NCI-H748 (cell line): ENCODE results near the gene ROBO2.

ENCODE experiments used
- DNase-seq: peaks from one replicate; lab custom pipeline; 2025; ENCODE audit not compliant: unreplicated experiment; lab: John Stamatoyannopoulos, UW

ROBO2 gene

GRCh38 chr3:77102951-77103769 lies 63.3 kb downstream of the ROBO2 start:
- peak; percentile 61 for DNase-seq

GRCh38 chr3:77122652-77123051 lies 82.8 kb downstream of the ROBO2 start:
- DNase-seq = no peak

- DNase-seq = no peak
These were observed 86.1 kb downstream of the ROBO2 start for GRCh38 chr3:77125966-77126365.

- peak; percentile 23 for DNase-seq
These were observed 94.9 kb downstream of the ROBO2 start for GRCh38 chr3:77134769-77135168.

GRCh38 chr3:77137559-77137958 lies 97.7 kb downstream of the ROBO2 start:
- no peak for DNase-seq

- DNase-seq = peak; percentile 3
These were observed 99.7 kb downstream of the ROBO2 start for GRCh38 chr3:77139624-77140023.

- DNase-seq = no peak
These were observed 101.5 kb downstream of the ROBO2 start for GRCh38 chr3:77141423-77141822.

- no peak for DNase-seq
These were observed 102.7 kb downstream of the ROBO2 start for GRCh38 chr3:77142578-77142977.

- peak; percentile 83 for DNase-seq
These were observed 106.1 kb downstream of the ROBO2 start for GRCh38 chr3:77146004-77146403.

GRCh38 chr3:77147836-77148578 lies 108.1 kb downstream of the ROBO2 start:
- peak; percentile 15 for DNase-seq

- DNase-seq = no peak
These were observed 109.5 kb downstream of the ROBO2 start for GRCh38 chr3:77149382-77149781.

- DNase-seq = no peak
These were observed 110.1 kb downstream of the ROBO2 start for GRCh38 chr3:77150028-77150427.

GRCh38 chr3:77150759-77151158 lies 110.9 kb downstream of the ROBO2 start:
- DNase-seq = no peak

GRCh38 chr3:77158730-77159581 lies 119.1 kb downstream of the ROBO2 start:
- DNase-seq = peak; percentile 36

- peak; percentile 41 for DNase-seq
These were observed 121.1 kb downstream of the ROBO2 start for GRCh38 chr3:77160931-77161497.

GRCh38 chr3:77169823-77170222 lies 129.9 kb downstream of the ROBO2 start:
- no peak for DNase-seq

GRCh38 chr3:77171026-77171425 lies 131.1 kb downstream of the ROBO2 start:
- no peak for DNase-seq

GRCh38 chr3:77179762-77180161 lies 139.9 kb downstream of the ROBO2 start:
- DNase-seq = no peak

- DNase-seq = no peak
These were observed 142.4 kb downstream of the ROBO2 start for GRCh38 chr3:77182341-77182740.

- DNase-seq = no peak
These were observed 146.4 kb downstream of the ROBO2 start for GRCh38 chr3:77186319-77186718.

GRCh38 chr3:77186728-77187127 lies 146.8 kb downstream of the ROBO2 start:
- DNase-seq = no peak
